ENCODE measurements around the gene PAX5. TPM values are rescaled to one million over a fixed set of nuclear protein-coding genes. Genes with fewer than 3 reads are reported as not detected.

The PAX5 gene
- total RNA-seq, 2 experiments from 2014 or later: 62.5 to 141 TPM

DNA sequence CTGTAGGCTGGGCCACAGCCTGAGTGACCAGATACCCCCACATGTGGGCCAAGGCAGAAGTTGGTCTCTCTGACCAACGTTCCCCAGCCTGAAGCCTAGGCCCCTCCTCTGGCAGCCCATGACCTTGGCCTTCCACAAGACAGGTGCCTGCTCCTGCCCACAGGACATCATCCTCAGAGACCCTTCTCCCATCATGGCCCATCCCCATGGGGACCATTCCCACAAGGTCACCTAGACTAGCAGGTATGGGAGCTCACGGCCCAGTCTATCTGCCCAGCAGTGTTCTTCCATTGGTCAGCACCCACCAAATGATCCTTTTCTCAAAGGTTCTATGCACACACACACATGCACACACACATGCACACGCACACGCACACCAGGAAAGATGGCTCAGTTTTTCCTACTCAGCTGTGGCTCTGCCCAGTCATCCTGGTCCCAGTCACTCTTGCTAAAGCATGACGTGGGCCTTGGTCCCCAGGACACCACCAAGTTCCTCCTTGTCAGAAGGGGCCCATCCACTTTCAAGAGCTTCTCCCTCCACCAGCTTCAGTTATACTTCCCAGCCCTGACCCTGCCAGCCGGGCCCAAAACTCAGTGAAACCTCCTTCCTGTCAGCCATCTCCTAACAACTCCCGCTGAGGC is 65.4 kb downstream of the PAX5 start:
- Histone ChIP-seq H3K36me3 (ENCODE audit: insufficient read depth, low read length) (peaks cover 90% of the 10 kb centered on the region), H3K4me2 (ENCODE audit: low read length) (no peak overlapping the region), H3K79me2 (ENCODE audit: insufficient read depth, low read depth, low read length) (no peaks in the 10 kb centered on the region; the same call in 1 of the 2 replicates), H2AFZ (ENCODE audit: low read length) (no peak overlapping the region), H3K9me2 (ENCODE audit: insufficient read depth, low read length) (no peaks in the 10 kb centered on the region), H3K4me3 (ENCODE audit: low read depth, low read length, poor library complexity, severe bottlenecking) (no peak overlapping the region), H4K20me1 (ENCODE audit: insufficient read depth, low read length) (no peaks in the 10 kb centered on the region), H3K27ac (ENCODE audit: low read depth, low read length, poor library complexity, severe bottlenecking) (no peak overlapping the region), H3K4me1 (ENCODE audit: insufficient read depth, low read length, poor library complexity, severe bottlenecking) (no peaks in the 10 kb centered on the region), H3K9me3 (ENCODE audit: low read length) (no peaks in the 10 kb centered on the region)
- TF ChIP-seq, protein P1, sequence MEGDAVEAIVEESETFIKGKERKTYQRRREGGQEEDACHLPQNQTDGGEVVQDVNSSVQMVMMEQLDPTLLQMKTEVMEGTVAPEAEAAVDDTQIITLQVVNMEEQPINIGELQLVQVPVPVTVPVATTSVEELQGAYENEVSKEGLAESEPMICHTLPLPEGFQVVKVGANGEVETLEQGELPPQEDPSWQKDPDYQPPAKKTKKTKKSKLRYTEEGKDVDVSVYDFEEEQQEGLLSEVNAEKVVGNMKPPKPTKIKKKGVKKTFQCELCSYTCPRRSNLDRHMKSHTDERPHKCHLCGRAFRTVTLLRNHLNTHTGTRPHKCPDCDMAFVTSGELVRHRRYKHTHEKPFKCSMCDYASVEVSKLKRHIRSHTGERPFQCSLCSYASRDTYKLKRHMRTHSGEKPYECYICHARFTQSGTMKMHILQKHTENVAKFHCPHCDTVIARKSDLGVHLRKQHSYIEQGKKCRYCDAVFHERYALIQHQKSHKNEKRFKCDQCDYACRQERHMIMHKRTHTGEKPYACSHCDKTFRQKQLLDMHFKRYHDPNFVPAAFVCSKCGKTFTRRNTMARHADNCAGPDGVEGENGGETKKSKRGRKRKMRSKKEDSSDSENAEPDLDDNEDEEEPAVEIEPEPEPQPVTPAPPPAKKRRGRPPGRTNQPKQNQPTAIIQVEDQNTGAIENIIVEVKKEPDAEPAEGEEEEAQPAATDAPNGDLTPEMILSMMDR (conservative IDR thresholded peaks at IDR 0.05; ENCODE audit: low read length): no peak
- no peak for TF ChIP-seq EZH2phosphoT487 (IDR thresholded peaks at IDR 0.05; ENCODE audit: borderline replicate concordance, low read depth, low read length)
- ChIA-PET CTCF (ENCODE audit: unreplicated experiment) (no interaction called here), POLR2A (interaction anchor here (0.7 kb wide), 1 partner anchor 63 kb away, joined by 3 read pairs; no protein-coding TSS in a partner anchor)
- intact Hi-C loops (cut with micrococcal nuclease; ENCODE audit: unreplicated experiment): no loop called here
- no TSS peak for BruUV-seq (replicated peaks)
- DNase-seq (ENCODE audit: low spot score): no peak

DNA sequence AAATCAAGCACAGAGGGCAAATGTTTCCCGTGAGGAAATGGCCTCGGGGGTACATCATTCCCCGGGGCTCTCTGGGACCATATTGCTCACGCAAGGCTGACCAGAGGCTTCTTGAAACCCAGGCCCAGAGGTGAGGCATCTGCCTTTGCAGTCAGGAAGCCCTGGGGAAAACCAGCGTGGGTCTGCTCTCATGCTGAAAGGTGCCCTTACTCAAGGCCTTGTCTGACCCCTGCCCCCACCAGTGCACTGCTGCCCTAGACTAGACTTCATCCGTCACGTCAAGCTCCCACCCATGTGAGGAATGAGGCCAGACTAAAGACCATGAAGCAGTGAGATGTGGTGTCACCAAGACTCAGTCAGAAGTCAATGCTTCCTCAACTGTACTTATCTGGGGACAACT is 66.1 kb downstream of the PAX5 start:
- H3K4me3 ChIP-seq (ENCODE audit: low read depth, low read length, poor library complexity, severe bottlenecking): no peak overlapping the region
- intact Hi-C loops (cut with micrococcal nuclease; ENCODE audit: unreplicated experiment): no loop called here
- peaks cover 90% of the 10 kb centered on the region for H3K36me3 ChIP-seq (ENCODE audit: insufficient read depth, low read length)
- TF ChIP-seq, protein P1 (conservative IDR thresholded peaks at IDR 0.05; ENCODE audit: low read length): no peak
- no peak for TF ChIP-seq EZH2phosphoT487 (IDR thresholded peaks at IDR 0.05; ENCODE audit: borderline replicate concordance, low read depth, low read length)
- ChIA-PET POLR2A (no interaction called here), CTCF (ENCODE audit: unreplicated experiment) (no interaction called here)
- BruUV-seq (replicated peaks): no TSS peak
- H2AFZ ChIP-seq (ENCODE audit: low read length): no peak overlapping the region
- H3K4me1 ChIP-seq (ENCODE audit: insufficient read depth, low read length, poor library complexity, severe bottlenecking): no peaks in the 10 kb centered on the region
- H3K4me2 ChIP-seq (ENCODE audit: low read length): no peak overlapping the region
- no peak for DNase-seq (ENCODE audit: low spot score)
- H3K27ac ChIP-seq (ENCODE audit: low read depth, low read length, poor library complexity, severe bottlenecking): no peak overlapping the region
- no peaks in the 10 kb centered on the region for H3K9me3 ChIP-seq (ENCODE audit: low read length)
- H3K9me2 ChIP-seq (ENCODE audit: insufficient read depth, low read length): no peaks in the 10 kb centered on the region
- no peaks in the 10 kb centered on the region for H4K20me1 ChIP-seq (ENCODE audit: insufficient read depth, low read length)
- no peaks in the 10 kb centered on the region; the same call in 1 of the 2 replicates for H3K79me2 ChIP-seq (ENCODE audit: insufficient read depth, low read depth, low read length)

DNA sequence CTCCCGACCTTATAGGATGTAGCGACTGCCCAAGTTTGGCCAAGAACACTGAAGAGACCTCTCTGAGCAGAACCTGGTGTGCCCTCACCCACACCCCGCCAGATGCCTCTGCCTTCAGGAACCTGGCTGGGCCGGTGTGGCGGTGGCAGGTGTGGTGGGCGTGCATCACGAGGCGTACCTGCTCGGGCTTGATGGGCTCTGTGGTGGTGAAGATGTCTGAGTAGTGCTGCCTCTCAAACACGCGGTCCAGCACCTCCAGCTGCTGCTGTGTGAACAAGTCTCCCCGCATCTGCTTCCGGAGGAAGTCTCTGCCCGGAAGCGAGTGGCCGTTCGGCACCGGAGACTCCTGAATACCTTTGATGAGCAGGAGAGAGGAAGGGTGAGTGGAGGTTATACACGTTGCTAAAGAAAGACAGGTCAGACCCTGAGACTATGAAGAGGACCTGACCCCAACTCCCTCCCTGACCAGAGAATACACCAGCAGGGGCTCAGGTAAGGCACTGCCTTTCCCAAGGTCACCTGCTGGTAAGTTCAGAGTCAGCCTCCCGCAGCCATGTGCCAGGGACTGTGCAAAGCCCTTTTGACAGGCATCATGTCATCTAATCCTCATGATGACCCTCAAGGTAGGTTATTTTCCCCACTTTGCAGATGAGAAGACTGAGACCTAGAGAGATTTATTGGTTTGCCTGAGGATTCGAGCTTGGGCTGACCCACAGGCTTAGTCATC is 67.5 kb downstream of the PAX5 start:
- peaks cover 94% of the 10 kb centered on the region for H3K36me3 ChIP-seq (ENCODE audit: insufficient read depth, low read length)
- H3K9me2 ChIP-seq (ENCODE audit: insufficient read depth, low read length): no peaks in the 10 kb centered on the region
- no peak overlapping the region for H3K4me3 ChIP-seq (ENCODE audit: low read depth, low read length, poor library complexity, severe bottlenecking)
- no peak overlapping the region for H3K27ac ChIP-seq (ENCODE audit: low read depth, low read length, poor library complexity, severe bottlenecking)
- intact Hi-C loops (cut with micrococcal nuclease; ENCODE audit: unreplicated experiment): no loop called here
- H3K4me1 ChIP-seq (ENCODE audit: insufficient read depth, low read length, poor library complexity, severe bottlenecking): no peaks in the 10 kb centered on the region
- CTCF ChIA-PET (ENCODE audit: unreplicated experiment): no interaction called here
- no peak overlapping the region for H3K4me2 ChIP-seq (ENCODE audit: low read length)
- no peak overlapping the region for H2AFZ ChIP-seq (ENCODE audit: low read length)
- BruUV-seq (replicated peaks): no TSS peak
- no peaks in the 10 kb centered on the region for H4K20me1 ChIP-seq (ENCODE audit: insufficient read depth, low read length)
- POLR2A ChIA-PET: no interaction called here
- H3K79me2 ChIP-seq (ENCODE audit: insufficient read depth, low read depth, low read length): no peaks in the 10 kb centered on the region; the same call in 1 of the 2 replicates
- TF ChIP-seq EZH2phosphoT487 (IDR thresholded peaks at IDR 0.05; ENCODE audit: borderline replicate concordance, low read depth, low read length): no peak
- TF ChIP-seq, protein P1 (conservative IDR thresholded peaks at IDR 0.05; ENCODE audit: low read length): no peak
- H3K9me3 ChIP-seq (ENCODE audit: low read length): no peaks in the 10 kb centered on the region
- no peak for DNase-seq (ENCODE audit: low spot score)
